ENCODE measurements around the gene PRLR. TPM values are rescaled to one million over a fixed set of nuclear protein-coding genes. Genes with fewer than 3 reads are reported as not detected.

Gene PRLR
- total RNA-seq, 2 experiments from 2014 or later: not detected

DNA sequence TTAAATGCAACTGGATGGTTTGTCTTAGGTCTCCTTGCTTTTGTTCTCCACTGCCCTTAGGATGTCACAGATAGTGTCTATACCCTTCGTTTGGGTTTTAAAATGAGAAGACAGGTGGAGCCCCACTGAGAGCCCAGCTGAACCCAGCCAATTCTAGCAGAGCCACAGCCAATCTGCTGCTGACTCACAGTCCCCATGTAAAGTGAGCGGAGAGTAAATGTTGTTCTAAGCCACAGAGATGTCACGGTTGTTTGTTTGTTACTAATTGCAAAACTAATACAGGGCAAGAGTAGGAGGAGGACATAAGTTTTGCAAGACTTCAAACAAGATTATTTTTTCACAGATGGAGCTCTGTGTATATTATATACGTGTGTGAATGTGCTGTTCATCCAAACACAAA lies 132.1 kb downstream of the PRLR start:
- Mint-ChIP-seq H3K27me3 (peaks cover 17% of the 10 kb centered on the region), H3K36me3 (no peaks in the 10 kb centered on the region), H3K27ac (no peak overlapping the region), H3K9me3 (no peaks in the 10 kb centered on the region), H3K4me1 (ENCODE audit: low read depth) (no peaks in the 10 kb centered on the region), H3K4me3 (no peak overlapping the region)
- ChIA-PET POLR2A (no interaction called here), CTCF (no interaction called here)
- intact Hi-C loops (cut with micrococcal nuclease): no loop called here
- no peak for DNase-seq

DNA sequence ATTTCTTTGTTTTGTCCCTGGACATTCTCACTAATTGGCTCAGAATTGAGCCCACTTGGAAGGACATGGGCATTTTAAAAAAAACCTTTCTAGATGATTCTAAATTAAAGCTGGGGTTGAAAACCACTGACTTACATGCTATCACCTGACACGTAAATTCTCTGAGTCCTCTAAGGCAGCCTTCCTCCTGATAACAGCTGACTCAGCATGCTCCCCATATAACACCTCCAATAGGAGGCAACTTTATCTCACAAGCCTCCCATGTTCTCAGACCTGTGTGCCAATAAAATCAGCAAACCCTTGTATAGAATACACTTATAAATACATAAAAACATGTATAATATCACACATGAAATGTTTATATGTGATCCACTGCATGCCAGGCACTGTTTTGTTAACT lies 133.4 kb downstream of the PRLR start:
- Mint-ChIP-seq H3K27me3 (peaks cover 12% of the 10 kb centered on the region), H3K36me3 (no peaks in the 10 kb centered on the region), H3K4me1 (ENCODE audit: low read depth) (no peaks in the 10 kb centered on the region), H3K9me3 (no peaks in the 10 kb centered on the region), H3K4me3 (no peak overlapping the region), H3K27ac (no peak overlapping the region)
- ChIA-PET POLR2A (no interaction called here), CTCF (interaction anchor here (1.2 kb wide), 1 partner anchor 829 kb away, joined by 3 read pairs; no protein-coding TSS in a partner anchor)
- no peak for DNase-seq
- intact Hi-C loops (cut with micrococcal nuclease): no loop called here

DNA sequence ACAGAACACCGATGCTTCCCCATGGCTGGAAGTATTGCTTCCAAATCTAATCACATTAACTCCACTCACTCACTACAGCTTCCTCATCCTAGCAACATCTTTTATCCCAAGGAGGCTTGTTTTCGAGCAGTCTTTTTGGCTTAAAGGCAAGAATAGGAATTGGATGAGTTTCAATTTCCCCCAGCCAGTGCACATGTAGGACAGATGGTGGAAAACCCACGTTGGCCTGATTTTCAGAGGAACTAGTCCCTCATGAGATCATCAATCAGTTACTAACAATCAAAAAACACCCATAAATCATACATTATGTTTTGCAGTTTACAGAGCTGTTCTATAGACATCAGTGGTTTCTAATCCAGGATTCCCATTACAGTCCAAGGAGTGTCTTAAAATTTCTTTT lies 134.1 kb downstream of the PRLR start:
- Mint-ChIP-seq H3K27ac (no peak overlapping the region), H3K9me3 (no peaks in the 10 kb centered on the region), H3K4me3 (no peak overlapping the region), H3K4me1 (ENCODE audit: low read depth) (no peaks in the 10 kb centered on the region), H3K27me3 (peaks cover 9% of the 10 kb centered on the region), H3K36me3 (no peaks in the 10 kb centered on the region)
- no peak for DNase-seq
- intact Hi-C loops (cut with micrococcal nuclease): no loop called here
- POLR2A ChIA-PET: no interaction called here
- CTCF ChIA-PET: no interaction called here

DNA sequence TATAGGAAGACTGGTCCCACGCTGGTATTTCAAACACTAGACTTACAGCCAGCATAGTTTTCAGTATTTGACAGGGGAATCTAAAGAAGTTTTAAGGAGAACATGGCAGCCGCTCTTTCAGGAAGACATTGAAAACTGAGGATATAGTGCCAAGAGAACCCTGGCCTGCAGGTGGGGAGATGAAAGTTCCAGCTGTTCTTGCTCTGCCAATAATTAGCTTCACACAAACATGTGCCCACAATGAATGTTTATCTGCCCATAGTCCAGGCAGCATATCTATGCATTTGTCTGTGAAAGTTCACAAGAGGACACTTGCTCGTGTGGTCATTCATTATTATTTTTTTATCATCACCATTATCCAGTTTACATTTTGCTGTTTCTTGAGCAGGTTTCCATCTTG lies 134.9 kb downstream of the PRLR start:
- POLR2A ChIA-PET: no interaction called here
- no peaks in the 10 kb centered on the region for H3K9me3 Mint-ChIP-seq
- H3K4me3 Mint-ChIP-seq: no peak overlapping the region
- H3K27ac Mint-ChIP-seq: no peak overlapping the region
- no peaks in the 10 kb centered on the region for H3K36me3 Mint-ChIP-seq
- H3K4me1 Mint-ChIP-seq (ENCODE audit: low read depth): no peaks in the 10 kb centered on the region
- peaks cover 7% of the 10 kb centered on the region for H3K27me3 Mint-ChIP-seq
- DNase-seq: no peak
- intact Hi-C loops (cut with micrococcal nuclease): no loop called here
- CTCF ChIA-PET: no interaction called here

DNA sequence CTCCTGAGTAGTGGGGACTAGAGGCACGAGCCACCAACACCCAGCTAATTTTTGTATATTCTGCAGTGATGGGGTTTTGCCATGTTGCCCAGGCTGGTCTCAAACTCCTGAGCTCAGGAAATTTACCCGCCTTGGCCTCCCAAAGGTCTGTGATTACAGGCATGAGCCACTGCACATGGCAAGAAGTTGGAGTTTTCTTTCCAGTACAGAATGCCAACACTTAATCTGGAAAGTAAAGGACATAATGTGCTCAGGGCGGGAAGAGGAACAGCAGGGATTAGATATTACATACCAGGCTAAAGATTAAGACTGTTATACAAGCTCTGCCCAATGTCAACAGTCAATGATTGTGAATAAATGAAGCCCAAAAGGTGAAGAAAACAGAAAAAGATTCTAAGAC lies 135.3 kb downstream of the PRLR start:
- Mint-ChIP-seq H3K36me3 (no peaks in the 10 kb centered on the region), H3K27ac (no peak overlapping the region), H3K27me3 (peaks cover 7% of the 10 kb centered on the region), H3K4me1 (ENCODE audit: low read depth) (no peaks in the 10 kb centered on the region), H3K9me3 (no peaks in the 10 kb centered on the region), H3K4me3 (no peak overlapping the region)
- DNase-seq: no peak
- CTCF ChIA-PET: no interaction called here
- intact Hi-C loops (cut with micrococcal nuclease): no loop called here
- POLR2A ChIA-PET: no interaction called here

DNA sequence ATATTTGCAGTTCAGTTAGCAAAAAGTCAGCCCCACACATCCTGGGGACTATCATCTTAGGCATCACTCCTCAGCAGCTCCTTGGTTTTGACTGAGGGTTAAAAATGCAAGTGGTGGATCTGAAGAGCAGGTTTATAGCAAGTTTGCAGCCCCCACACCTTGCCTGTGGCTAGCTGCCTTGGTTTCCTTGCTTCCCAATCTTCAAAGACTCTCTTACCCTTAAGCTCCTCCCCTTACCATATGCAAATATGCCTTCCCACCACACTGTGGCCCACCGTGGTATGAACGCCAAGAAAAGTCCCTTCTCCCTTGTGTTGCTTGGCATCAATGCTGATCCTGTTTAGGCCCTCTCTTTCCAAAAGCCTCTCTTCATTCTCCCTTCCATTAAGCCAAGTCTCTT lies 137.6 kb downstream of the PRLR start:
- peaks cover 7% of the 10 kb centered on the region for H3K27me3 Mint-ChIP-seq
- ChIA-PET CTCF (interaction anchor here (0.7 kb wide), 1 partner anchor 89 kb away, joined by 3 read pairs; no protein-coding TSS in a partner anchor), POLR2A (no interaction called here)
- no peak overlapping the region for H3K4me3 Mint-ChIP-seq
- H3K36me3 Mint-ChIP-seq: no peaks in the 10 kb centered on the region
- no peaks in the 10 kb centered on the region for H3K9me3 Mint-ChIP-seq
- DNase-seq: no peak
- H3K27ac Mint-ChIP-seq: no peak overlapping the region
- intact Hi-C loops (cut with micrococcal nuclease): no loop called here
- no peaks in the 10 kb centered on the region for H3K4me1 Mint-ChIP-seq (ENCODE audit: low read depth)

DNA sequence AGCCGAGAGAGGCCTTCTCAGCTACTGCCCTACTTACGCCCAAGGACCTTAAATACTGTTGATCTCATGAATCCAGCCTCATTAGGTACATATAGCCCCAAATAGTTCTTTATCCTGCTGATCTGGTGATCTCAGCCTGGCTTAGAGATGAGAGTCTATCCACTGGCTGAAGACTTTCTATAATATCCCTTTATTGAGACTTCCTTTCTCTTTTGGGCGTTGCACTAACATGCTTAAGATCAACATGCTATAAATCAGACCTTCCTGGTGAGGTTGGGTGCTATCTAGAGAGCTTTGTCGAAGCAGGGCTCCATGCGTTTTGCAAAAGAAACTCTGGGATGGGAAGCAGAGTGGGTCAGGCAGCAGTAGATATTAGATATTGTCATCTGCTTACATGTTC lies 138.6 kb downstream of the PRLR start:
- Mint-ChIP-seq H3K27me3 (peaks cover 6% of the 10 kb centered on the region), H3K4me1 (ENCODE audit: low read depth) (no peaks in the 10 kb centered on the region), H3K36me3 (no peaks in the 10 kb centered on the region), H3K27ac (no peak overlapping the region), H3K9me3 (no peaks in the 10 kb centered on the region), H3K4me3 (no peak overlapping the region)
- intact Hi-C loops (cut with micrococcal nuclease): no loop called here
- CTCF ChIA-PET: interaction anchor here (0.7 kb wide), 1 partner anchor 88 kb away, joined by 3 read pairs; no protein-coding TSS in a partner anchor
- no peak for DNase-seq
- POLR2A ChIA-PET: no interaction called here

DNA sequence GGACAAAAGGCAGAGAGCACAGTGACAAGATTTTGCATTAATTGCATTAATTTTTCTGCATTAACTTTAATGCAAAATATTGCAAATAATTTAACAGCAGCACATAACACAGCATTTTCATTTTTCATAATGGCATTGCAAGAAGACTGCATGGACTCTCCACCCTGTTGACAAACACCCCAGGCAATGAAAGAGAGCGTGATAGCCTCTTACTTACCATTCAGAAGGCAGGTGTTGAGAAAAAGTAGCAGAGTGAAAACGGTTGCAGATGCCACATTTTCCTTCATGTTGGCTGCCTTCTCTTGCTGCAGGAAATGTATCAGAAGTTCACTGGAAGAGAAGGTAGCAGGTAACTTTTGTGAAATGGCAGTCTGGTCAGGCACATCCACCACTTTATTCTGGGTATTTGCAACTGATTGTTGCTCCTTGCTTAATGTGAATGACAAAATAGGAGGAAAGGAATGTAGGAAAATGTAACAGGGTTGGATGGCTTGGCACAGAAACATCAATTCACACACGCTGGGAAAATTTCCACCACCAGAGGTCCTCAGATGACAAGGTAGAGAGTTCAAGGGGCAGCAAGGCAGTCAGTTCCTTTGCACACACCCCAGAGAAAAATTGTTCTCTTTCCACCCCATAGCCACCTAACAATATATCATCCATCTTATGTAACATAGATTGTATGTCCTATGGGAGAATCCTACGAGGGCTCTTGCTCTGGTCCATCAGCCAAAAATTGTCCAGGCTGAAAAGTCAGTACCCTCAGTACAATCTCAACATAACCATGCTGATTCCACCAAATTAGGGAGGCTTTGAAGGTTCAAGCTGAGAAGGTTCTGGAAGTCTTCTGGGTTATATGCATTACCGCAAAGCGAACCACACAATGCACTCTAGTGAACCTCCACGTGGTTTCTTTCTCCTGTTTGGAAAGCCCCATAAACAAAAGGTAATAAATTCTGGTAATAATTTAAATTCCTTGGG lies 140.7 kb downstream of the PRLR start:
- Mint-ChIP-seq H3K27me3 (peaks cover 3% of the 10 kb centered on the region), H3K4me3 (no peak overlapping the region), H3K9me3 (no peaks in the 10 kb centered on the region), H3K27ac (no peak overlapping the region), H3K4me1 (ENCODE audit: low read depth) (no peaks in the 10 kb centered on the region), H3K36me3 (no peaks in the 10 kb centered on the region)
- intact Hi-C loops (cut with micrococcal nuclease): loop anchor here (1.0 kb wide), 3 partner anchors 94 to 837 kb away; no protein-coding TSS in a partner anchor
- ChIA-PET POLR2A (no interaction called here), CTCF (interaction anchor here (1.1 to 2.1 kb wide), 6 partner anchors 15 to 842 kb away, joined by 3 to 8 read pairs (median 4); no protein-coding TSS in a partner anchor)
- DNase-seq: peak; percentile 64

DNA sequence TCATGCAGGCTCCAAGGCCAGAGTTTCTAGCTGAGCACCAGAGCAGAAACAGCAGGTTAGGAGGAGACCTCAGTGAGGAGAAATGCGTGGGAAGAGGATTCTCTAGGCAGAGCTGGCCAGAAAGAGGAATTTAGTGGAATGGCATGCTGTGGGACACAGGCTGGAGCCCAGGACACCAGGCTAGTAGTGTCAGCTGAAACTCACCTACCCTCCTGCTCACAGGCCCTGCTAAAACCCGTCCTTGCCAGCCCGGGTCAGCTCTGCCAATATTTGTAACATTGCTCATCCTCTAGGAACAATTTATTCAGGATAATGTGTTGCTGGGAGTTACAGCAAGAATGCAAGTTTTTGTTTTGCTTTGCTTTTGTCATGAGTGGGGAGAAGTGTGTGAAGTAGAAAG lies 142.3 kb downstream of the PRLR start:
- peaks cover 3% of the 10 kb centered on the region for H3K27me3 Mint-ChIP-seq
- H3K4me1 Mint-ChIP-seq (ENCODE audit: low read depth): no peaks in the 10 kb centered on the region
- H3K27ac Mint-ChIP-seq: no peak overlapping the region
- no peaks in the 10 kb centered on the region for H3K36me3 Mint-ChIP-seq
- no peak overlapping the region for H3K4me3 Mint-ChIP-seq
- no peak for DNase-seq
- intact Hi-C loops (cut with micrococcal nuclease): no loop called here
- no peaks in the 10 kb centered on the region for H3K9me3 Mint-ChIP-seq
- ChIA-PET CTCF (interaction anchor here (0.7 to 2.1 kb wide), 2 partner anchors 95 to 637 kb away, joined by 3 to 8 read pairs; no protein-coding TSS in a partner anchor), POLR2A (no interaction called here)

DNA sequence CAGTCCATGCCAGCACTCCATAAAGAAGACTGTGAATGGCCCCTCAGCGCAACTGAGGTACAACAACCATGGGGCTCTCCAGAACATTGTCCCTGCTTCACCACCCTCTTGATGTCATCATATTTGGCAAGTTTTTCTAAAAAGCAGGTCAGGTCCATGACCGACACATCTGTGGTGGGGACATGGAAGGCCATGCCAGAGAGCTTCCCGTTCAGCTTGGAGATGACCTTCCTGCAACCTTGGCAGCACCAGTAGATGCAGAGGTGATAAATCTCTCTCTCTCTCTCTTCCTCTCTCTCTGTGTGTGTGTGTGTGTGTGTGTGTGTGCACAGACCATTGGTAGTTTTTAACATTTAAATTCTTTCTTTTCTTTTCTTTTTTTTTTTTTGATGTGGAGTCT lies 147.1 kb downstream of the PRLR start:
- intact Hi-C loops (cut with micrococcal nuclease): no loop called here
- no peak overlapping the region for H3K27ac Mint-ChIP-seq
- DNase-seq: no peak
- ChIA-PET POLR2A (no interaction called here), CTCF (no interaction called here)
- no peaks in the 10 kb centered on the region for H3K9me3 Mint-ChIP-seq
- peaks cover under 1% of the 10 kb centered on the region for H3K27me3 Mint-ChIP-seq
- no peaks in the 10 kb centered on the region for H3K4me1 Mint-ChIP-seq (ENCODE audit: low read depth)
- H3K36me3 Mint-ChIP-seq: no peaks in the 10 kb centered on the region
- no peak overlapping the region for H3K4me3 Mint-ChIP-seq

DNA sequence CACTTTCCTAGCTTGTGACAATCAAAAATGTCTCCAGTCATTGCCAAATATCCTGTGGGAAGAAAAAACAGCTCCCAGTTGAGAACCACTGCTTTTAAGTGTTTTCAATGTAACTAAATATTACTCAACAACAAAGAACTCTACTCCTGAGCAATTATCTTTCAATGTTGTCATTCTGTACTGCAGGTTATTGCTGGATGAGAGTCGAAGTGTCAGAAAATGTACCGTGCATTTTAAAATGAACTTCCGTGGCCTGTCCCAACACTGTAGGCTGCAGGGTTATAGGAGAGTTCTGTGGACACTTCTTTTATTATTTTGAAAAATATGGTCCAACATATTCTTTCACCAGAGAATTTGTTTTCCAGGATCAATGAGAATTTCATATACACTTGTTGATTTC lies 147.8 kb downstream of the PRLR start:
- Mint-ChIP-seq H3K4me1 (ENCODE audit: low read depth) (no peaks in the 10 kb centered on the region), H3K9me3 (no peaks in the 10 kb centered on the region), H3K36me3 (no peaks in the 10 kb centered on the region), H3K27ac (no peak overlapping the region), H3K4me3 (no peak overlapping the region), H3K27me3 (peaks cover 2% of the 10 kb centered on the region)
- no peak for DNase-seq
- POLR2A ChIA-PET: no interaction called here
- intact Hi-C loops (cut with micrococcal nuclease): no loop called here
- CTCF ChIA-PET: no interaction called here

DNA sequence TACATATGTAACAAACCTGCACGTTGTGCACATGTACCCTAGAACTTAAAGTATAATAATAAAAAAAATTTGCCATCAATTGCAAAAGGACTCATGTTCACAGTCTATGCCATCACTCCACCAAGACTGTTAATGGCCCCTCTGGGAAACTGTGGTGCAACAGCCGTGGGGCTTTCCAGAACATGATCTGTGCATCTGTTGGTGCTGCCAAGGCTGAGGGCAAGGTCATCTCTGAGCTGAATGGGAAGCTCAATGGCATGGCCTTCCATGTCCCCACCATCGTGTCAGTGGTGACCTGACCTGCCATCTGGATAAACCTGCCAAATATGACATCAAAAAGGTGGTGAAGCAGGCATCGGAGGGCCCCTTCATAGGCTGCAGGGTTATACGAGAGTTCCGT lies 149.2 kb downstream of the PRLR start:
- ChIA-PET POLR2A (no interaction called here), CTCF (no interaction called here)
- DNase-seq: no peak
- Mint-ChIP-seq H3K4me1 (ENCODE audit: low read depth) (no peaks in the 10 kb centered on the region), H3K4me3 (no peak overlapping the region), H3K27me3 (peaks cover 9% of the 10 kb centered on the region), H3K36me3 (no peaks in the 10 kb centered on the region), H3K27ac (no peak overlapping the region), H3K9me3 (no peaks in the 10 kb centered on the region)
- intact Hi-C loops (cut with micrococcal nuclease): no loop called here

DNA sequence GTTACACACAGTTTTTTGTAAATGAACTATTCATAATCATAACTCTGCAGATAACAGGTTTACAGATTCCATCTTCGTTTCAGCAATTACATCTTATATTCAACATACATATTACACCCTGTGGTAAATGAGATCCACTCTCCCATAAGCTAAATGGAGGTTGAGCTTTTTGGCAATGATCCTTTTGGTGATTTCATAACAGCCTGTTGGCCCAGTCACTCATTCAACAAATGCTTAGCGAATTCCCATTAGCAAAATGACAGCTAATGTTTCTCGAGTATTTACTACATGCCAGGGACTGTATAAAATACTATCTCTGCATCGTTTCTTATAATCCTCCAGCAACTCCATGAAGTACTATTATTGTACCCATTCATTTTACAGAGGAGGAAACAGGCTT lies 157.1 kb downstream of the PRLR start:
- no peak for DNase-seq
- no peaks in the 10 kb centered on the region for H3K9me3 Mint-ChIP-seq
- POLR2A ChIA-PET: no interaction called here
- no peak overlapping the region for H3K4me3 Mint-ChIP-seq
- peaks cover 24% of the 10 kb centered on the region for H3K27me3 Mint-ChIP-seq
- H3K4me1 Mint-ChIP-seq (ENCODE audit: low read depth): no peaks in the 10 kb centered on the region
- CTCF ChIA-PET: no interaction called here
- H3K36me3 Mint-ChIP-seq: no peaks in the 10 kb centered on the region
- intact Hi-C loops (cut with micrococcal nuclease): no loop called here
- H3K27ac Mint-ChIP-seq: no peak overlapping the region
